Stimulated activated CD4-positive, alpha-beta T cell treated with anti-CD3 and anti-CD28 coated beads, Interleukin-2, amount 100 ng/mL, for 24 hours (primary cell): ENCODE measurements around the gene PATJ.
"Not testable (repeated sequence)": the region's sequence is repeated elsewhere in the genome, so short reads cannot be mapped to it uniquely, and the experiment has no call there.

ENCODE experiments used
- DNase-seq, 2 donors: peaks; one replicate each; pipeline ENCODE4 v3.0.0-alpha.2; 2020

Gene PATJ

DNA sequence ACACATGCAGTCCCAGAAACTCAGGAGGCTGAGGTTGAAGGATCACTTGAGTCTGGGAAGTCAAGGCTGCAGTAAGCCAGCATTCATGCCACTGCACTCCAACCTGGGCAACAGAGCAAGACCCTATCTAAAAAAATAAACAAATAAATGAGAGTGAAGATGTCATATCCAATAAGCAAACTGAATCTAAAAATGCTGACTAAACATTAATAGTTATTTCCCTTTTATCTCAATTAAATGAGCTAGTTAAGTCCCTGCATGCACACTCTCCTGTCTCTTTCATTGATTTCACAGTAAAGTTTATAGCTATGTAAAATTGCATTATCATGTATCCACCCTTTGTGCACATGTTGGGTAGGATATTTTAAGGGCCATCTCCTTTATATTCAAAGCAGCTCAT lies 371.2 kb downstream of the PATJ start:
- no peak for DNase-seq

DNA sequence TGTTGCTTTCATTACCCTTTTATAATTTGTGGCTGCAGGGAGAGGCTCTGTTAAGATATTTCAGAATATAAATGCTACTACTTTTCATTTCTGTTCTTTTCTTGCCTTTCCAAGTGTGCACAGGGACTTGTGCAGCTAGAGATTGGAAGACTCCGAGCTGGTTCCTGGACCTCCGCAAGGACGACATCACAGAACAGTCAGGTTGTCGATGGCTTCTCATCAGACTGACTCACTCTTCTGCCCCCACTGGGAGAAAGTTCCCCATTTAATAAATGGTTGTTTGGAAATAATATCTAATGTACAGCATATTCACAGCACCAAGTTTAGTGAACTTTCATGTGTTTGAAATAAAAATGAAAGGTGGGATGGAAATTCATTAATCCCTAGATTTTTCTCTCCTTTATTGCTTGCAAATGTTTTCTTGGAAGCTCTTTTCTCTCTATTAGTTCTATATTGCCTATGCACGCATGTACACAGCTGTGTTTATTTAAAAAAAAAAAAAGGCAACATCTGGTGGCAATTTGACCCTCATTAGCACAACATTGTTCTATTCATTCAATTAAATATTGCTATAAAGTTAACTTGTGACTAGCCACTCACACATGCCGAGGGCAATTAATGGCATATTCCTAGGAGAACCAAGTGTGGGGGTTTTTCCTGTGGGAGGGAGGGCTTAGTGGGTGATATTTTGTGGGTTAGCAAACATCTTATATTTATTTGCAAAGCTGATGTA lies 374.9 kb downstream of the PATJ start:
- no peak for DNase-seq

DNA sequence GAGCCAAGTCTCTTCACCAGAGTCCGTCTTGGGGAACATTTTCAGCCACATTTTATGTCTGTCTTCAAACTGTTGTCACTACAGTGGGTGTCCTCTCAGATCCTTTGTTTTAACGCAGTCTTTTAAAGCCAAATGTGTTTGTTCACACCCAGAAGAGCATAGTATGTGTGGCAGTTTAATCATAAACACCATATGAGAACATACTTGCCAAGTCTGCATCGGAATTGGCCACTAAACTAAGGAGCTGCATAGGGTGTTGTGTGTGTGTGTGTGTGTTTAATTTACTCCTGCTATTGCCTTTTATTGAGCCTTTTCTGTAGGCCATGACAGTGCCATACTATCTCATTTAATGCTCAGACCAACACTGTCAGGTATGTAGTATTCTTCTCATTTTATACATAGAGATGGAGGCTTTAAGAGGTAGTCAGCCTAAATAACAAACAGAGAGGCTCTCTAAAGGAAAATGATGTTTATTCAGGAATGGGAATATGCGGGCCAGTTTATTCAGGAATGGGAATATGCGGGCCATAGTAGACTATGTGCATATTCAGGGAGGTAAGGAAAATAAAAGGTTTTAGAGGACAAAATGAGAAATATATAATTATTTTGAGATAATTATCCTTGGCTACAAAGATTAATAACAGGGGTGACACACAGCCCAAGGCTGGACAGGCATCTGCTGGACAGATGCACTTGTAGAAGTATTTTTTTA lies 384.5 kb downstream of the PATJ start:
- DNase-seq: no peak

DNA sequence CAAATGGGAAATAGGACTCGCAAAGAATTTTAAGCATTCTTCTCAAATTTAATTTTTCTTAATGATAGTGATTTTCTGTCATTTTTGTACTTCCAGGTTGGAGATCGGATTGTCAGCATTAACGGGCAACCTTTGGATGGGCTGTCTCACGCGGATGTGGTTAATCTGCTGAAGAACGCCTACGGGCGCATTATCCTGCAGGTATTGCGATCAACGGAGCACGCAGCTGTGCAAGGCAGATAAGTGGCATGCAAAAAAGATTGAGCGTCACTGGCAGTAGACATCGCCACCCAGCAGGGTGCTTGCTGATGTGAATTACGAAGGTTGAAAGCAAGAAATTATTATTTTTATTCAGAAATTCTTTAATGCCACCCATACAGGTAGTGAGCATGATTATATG lies 386.5 kb downstream of the PATJ start:
- DNase-seq: no peak

DNA sequence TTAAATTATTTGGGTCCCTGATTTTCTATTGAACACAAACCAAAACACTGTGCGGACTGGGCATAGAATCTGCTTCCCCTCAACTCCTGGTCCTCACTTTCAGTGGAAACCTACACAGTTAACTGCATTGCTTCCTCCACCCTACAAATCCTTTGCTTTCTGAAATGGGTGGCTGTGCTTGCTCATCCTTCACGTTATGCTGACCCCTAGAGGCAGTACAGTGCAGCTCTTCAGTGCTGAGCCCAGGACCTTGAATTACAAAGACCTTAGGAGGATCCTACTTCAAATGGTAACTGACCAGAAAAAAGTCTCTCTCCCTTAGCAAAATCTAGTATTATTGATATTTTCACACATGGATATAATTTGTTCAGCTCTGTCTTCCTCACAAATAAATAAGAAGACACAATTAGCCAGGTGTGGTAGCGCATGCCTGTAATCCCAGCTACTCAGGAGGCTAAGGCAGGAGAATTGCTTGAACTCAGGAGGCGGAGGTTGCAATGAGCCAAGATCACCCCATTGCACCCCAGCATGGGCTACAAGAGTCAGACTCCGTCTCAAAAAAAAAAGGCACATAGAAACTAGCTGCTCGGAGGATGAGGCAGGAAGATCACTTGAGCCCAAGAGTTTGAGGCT lies 388.9 kb downstream of the PATJ start:
- DNase-seq: peak; percentile 6 to 29

DNA sequence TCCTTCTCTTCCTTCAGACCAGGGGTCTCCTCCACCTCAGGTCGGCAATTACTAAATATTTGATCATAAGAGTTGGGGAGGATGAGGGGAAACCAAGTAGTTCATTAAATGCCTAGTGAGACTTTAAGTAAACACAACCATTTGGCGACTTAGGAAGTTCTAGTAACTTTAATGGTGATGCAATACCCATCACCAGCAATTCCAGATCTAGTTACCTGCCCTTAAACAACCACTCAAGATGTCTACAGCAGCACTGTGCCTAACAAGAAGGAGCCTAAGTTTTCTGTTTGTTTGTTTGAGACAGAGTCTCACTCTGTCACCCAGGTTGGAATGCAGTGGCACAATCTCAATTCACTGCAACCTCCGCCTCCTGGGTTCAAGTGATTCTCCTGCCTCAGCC lies 395.7 kb downstream of the PATJ start:
- DNase-seq: no peak

DNA sequence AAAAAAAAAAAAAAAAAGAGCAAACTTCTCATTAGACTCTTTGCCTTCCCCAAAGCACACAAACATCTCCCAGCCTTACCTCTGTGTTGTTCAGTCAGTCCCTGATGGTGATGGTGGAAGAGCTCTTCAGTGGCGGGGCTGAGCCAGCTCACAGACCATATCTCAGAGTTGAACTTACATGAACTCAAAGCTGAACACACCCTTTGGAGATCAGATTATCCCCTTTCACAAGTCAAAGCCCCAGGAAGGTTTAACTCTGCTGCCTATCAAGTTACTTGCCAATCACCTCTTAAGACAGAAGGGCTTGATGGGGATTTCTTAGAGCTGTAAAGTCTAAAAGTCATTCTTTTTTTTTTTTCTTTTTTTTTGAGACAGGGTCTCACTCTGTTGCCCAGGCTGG lies 397.1 kb downstream of the PATJ start:
- DNase-seq: no peak

DNA sequence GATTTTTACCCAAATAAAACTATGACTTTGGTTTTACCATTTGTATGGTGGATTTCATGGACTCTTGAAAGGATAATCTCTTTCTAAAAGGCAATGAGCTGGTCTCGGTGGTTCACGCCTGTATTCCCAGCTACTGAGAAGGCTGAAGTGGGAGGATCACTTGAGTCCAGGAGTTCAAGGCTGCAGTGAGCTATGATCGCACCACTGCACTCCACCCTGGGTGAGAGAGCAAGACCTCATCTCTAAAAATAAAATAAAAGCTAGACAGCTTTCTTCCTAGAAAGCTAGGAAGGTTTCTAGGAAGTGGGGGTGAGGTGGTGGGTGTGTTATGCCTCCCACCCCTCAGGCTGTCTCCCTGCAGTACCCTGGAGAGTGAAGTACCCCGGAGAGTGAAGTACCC lies 398.4 kb downstream of the PATJ start:
- no peak for DNase-seq

DNA sequence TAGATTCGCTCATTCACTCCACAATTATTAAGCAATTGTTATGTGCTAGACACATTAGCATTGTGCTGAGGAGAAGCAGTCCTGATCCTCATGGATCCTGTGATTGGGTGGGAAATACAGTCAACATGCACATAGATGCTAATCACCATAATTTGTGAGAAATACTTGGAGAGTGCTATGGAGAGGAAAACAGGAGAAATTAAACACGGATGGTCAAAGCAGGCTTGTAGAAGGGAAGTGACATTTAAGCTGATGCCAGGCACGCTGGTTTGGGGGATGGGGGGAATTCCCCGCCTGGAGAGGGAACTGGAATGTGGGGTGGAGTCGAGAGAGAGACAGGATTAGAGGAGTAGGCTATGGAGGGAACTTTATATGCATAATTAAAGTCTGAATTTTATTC lies 400.2 kb downstream of the PATJ start:
- DNase-seq: no peak

DNA sequence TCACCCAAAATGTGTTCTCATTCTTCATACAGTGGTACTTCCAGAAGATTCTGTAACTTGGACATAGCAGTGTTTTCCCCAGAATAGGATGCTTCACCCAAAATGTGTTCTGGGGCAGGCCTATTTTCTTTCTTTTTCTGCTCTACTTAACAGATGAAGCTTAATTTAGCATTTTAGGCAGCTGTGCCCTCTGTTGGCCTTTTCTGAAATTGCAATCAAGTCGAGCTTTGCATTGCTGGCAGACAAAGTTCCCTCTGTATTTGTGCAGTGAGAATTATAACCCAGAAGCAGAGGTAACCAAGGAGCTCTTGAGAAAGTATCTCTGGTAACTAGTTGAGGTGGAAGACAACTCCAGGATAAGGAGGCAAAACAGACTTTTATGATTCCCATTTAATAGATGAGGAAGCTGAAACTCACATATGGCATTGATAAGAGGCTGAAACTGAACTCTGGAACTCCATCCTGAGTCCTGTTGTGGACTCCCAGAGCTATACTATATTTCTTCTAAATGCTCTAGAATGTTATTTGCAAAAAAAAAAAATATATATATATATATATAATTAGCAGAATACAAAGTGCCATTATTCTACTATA lies 402.1 kb downstream of the PATJ start:
- DNase-seq: peak; percentile 24 to 42

DNA sequence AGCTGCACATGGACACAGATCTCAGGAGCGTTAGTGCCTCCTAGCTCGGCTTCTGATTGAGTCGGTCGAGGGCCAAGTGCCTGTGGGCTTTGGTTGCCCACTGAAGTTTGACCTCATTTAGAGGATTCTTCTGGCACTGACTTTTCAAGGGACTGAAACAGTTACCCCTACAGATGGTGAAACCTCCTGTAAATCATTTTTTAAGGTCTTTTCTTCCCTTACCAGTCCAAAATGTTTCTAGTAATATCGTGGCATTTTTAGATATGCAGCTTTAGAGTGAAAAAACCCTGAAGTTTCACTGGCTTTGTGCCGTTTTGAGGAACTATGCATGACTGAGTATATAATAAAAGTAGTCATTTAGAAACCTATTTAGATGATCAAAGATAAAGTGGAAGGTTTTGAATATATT lies 417.7 kb downstream of the PATJ start:
- DNase-seq: no peak

DNA sequence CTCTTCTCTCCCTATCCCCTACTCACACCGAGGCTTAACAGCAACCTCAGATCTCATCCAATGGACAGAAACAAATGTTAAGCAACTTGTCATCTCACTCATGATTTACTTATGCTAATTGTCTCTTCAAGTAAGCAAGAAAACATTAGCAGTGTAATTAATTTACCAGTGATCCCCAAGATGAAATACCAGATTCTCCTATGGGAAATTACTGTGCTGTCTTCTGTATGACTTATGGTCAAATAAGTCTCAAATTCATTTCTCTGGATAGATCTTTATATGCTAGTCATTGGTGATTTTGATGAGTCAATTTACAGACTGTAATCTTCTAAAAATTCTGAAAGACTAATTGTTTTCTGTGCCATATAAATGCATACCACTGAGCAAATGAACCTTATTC lies 419.4 kb downstream of the PATJ start:
- no peak for DNase-seq

DNA sequence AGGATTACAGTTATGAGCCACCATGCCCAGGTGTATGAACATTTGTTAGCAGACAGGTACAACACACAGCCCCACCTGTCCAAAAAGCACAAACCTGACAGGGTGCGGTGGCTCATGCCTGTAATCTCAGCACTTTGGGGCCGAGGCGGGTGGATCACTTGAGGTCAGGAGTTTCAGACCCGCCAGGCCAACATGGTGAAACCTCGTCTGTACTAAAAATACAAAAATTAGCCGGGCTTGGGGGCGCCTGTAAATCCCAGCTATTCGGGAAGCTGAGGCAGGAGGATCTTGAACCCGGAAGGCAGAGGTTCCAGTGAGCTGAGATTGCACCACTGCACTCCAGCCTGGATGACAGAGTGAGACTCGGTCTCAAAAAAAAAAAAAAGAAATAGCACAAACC lies 428.1 kb downstream of the PATJ start:
- not testable (repeated sequence) for DNase-seq

DNA sequence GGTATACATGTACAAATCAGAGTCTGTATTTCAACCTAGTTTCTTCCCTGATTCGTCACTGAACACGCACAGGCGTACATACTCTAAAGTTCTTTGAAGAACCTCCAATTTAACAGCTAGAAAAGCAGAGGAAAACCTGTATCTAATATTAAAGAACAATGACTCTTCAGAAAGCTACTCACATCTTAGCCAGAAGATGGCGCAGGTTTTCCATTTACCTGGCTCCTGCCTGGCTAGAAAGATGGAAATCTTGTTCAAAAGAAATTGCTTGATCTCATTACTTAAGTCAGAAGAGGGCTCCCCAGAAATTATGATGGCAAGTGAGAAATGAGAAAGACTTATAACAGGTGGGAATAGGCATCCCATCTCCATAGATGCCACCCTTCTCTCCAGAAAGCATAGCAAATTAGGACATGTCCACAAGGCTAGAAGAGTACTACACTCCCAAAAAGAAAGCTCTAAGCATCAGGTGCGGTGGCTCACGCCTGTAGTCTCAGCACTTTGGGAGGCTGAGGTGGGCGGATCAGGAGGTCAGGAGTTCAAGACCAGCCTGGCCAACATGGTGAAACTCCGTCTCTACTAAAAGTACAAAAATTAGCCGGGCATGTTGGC lies 433.4 kb downstream of the PATJ start:
- peak; percentile 22 to 41 for DNase-seq

DNA sequence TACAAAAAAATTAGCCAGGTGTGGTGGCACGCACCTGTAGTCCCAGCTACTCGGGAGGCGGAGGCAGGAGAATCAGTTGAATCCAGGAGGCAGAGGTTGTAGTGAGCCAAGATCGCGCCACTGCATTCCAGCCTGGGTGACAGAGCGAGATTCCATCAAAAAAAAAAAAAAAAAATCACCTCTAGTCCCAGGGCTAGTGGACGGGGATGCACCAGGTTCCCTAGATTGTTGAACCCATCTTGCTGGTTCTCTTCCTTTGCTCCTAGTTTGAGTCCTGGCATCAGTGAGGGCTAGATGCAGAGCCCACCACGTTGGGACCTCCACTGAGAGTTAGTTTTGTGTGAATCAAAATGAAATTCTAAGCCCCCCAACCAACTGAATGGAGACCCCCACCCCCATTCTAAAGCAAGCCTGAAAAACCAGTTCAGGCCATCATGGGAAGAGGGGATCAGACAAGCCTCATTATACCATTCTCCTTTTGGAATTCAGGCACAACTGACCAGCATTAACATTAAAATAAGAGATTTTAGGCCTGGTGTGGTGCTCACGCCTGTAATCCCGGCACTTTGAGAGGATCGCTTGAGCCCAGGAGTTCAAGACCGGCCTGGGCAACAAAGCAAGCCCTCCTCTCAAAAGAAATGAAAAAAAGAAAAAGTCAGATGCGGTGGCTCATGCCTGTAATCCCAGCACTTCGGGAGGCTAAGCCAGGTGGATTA lies 434.5 kb downstream of the PATJ start:
- DNase-seq: no peak

DNA sequence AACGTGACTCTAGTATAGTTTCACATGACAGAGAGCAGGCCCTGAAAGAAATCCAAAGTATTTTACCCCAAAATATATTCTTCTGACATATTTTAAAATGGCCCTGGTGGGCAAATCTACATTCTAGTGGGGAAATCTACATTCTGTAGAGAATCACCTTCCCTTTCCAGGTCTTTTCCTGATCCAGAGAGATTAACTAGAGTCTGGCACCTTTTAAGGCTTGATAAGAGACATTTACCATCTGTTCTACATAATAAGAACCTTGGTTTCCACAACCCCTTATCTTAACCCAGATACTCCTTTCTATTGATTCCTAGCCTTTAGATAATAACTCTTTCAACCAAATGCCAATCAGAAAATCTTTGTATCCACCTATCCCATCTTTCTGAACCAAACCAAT lies 435.3 kb downstream of the PATJ start:
- no peak for DNase-seq

DNA sequence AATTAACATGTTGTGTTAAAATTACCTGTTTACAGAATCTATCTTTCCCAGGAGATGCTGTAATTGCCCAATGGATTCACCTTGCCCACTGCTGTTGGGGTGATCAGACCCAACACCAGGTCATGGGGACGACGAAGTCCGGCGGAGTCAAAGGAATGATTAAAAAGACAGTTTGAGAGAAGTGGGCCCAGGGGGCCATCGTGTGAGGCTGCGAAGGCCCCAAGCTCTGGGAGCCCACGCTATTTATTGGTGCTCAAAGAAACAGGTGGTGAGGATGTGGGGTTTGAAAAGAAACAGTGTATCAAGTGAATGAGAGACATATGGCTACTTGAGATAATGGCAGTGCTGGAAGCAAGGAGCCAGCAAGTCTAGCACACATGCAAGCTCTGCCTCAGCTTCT lies 436.1 kb downstream of the PATJ start:
- DNase-seq: no peak

DNA sequence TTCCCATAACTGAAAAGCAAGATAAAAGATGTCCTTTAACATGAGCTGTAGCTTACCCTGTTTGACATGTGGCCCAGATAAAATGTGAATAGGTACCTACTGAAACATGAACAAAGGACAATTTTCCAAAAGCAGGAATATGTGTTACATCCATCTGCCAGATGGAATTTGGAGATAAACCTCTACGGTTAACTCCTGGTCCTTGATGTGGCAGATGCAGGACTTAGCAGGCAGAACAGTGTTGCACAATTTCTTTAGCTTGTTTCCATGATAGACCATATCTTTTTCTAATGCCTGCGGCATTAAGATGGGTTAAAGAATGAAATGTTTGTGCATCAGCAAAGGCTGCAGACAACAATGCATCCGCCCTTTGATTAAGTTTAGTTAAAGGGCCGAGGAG lies 437.8 kb downstream of the PATJ start:
- DNase-seq: not testable (repeated sequence)

DNA sequence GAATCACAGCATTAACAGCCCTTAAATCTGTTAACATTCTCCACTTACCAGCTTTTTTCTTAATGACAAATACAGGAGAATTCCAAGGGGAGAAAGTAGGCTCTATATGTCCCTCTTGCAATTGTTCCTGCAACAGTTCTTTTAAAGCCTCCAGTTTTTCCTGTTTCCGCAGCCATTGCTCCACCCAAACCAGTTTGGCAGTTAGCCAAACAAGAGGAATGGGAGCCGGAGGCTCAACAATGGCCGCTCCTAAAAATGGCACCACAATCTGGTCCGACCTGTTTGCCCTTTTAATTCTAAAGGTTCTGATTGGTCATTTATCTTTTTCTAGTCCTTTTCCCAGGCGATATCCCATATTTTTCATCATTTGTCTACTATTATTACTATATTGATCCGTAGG lies 438.4 kb downstream of the PATJ start:
- DNase-seq: no peak

DNA sequence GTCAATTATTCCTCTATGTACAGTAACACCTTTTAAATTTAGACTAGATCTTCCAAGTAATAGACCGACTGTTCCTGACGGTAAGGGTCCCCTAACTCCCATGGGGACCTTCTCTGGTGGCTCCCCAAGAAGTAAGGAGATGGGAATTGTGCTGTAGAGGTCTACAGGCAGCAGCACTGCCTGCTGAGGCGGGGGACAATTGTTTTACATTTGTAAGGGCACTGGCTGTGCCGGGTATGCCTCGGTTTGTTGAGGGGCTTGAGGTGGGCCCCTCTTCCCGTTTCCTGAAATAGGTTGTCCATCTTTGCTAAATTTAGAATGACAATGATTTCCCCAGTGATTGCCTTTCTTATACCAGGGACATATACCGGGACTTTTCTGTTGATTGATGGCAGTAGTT lies 439.3 kb downstream of the PATJ start:
- DNase-seq: no peak

DNA sequence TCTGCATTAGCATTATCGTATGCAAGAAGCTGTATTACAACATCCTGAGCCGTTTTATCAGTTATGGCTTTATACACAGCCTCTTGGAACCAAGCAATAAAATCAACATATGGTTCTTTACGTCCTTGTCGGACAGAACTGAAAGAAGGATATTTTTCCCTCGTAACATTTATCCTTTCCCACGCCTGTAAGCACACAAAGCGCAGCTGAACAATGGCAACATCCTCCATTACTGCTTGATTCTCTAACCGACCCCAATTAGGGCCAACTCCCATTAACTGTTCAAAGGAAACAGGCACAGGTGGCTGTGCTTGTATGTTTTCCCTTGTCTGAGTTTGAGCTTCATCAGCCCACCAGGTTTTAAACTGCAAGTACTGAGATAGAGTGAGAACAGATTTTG lies 439.9 kb downstream of the PATJ start:
- not testable (repeated sequence) for DNase-seq

DNA sequence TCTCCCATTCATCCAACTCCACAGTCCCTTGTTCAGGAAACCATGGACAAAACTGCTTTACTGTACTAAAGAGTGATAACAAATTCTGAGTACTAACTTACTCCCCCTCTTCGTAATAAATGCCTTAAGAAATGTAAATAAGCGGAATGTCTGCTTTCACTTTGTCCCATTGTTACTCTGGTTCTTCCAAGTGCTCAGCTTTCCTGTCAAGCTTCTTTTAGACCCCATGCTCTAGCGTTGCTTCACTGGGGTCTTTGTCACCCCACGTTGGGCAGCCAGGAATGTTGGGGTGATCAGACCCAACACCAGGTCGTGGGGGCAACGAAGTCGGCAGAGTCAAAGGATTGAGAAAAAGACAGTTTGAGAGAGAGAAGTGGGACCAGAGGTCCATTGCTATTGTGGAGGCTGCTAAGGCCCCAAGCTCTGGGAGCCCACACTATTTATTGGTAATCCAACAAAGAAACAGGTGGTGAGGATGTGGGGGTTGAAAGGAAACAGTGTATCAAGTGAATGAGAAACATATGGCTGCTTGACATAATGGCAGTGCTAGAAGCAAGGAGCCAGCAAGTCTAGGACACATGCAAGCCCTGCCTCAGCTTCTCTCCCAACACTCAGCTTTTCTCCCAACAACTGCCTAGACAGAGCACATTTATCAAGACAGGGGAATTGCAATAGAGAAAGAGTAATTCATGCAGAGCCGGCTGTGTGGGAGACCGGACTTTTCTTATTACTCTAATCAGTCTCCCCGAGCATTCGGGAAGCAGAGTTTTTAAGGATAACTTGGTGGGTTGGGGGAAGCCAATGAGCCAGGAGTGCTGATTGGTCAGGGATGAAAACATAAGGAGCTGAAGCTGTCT lies 441.1 kb downstream of the PATJ start:
- DNase-seq: not testable (repeated sequence)
